SH-SY5Y (cell line): ENCODE measurements around the gene CCN6.

Experiments used
- GATA2 ChIP-seq: IDR thresholded peaks from 2 replicates; pipeline ENCODE4 v1.6.1; 2011; ENCODE audit warnings: mild to moderate bottlenecking, low read depth, low read length
- GATA3 ChIP-seq: IDR thresholded peaks from 2 replicates; pipeline ENCODE4 v1.6.1; 2011; ENCODE audit warnings: low read depth, mild to moderate bottlenecking, low read length, moderate library complexity

The CCN6 gene

DNA sequence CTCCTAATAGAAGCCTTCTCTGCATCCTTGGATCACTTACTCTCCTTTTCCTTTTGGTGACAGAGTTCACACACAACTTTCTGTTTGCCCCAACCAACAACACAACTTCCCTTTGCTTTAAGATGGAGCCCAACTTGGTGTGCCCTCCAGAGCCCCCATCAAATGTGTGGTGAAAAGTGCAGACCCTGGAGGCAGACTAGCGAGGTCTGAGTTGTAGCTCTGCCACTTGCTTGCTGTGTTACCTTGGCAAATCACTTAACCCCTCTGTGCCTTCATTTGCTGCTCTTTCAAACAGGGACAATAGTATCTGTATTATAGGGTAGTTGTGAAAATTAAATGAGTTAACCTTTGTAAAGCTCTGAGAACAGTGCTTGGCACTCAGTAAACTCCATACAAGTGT is 34.3 kb upstream of the CCN6 start:
- TF ChIP-seq GATA2 (no peak), GATA3 (no peak)

DNA sequence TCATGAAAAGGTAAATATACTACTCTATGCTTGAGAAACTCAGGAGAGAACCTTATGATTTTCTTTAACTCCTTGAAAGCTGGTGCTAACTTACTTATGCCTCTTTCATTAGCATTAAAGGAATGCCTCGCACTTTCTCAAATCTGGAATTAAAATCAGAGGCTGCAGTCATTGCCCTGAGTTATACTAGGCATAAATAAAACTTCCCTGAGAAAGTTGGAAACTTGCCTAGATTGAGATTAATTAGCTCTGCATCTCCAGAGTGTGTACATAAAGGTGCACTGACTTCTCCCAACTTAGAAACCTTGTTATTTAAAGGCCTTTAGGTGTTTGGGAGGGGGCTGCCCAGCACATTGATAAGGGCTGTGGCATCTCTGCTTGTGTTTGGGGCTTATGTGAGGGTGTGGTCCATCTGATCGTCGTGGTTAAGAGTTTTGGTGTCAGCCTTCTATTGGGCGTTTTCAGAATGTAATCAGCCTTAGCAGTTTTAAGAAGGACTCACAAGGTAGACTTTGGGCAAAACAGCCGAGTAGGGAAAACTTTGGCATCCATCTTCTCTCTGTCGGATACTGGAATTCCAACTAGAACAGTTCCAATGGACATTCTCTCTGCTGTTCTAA is 32.1 kb upstream of the CCN6 start:
- no peak for TF ChIP-seq GATA2
- no peak for TF ChIP-seq GATA3

DNA sequence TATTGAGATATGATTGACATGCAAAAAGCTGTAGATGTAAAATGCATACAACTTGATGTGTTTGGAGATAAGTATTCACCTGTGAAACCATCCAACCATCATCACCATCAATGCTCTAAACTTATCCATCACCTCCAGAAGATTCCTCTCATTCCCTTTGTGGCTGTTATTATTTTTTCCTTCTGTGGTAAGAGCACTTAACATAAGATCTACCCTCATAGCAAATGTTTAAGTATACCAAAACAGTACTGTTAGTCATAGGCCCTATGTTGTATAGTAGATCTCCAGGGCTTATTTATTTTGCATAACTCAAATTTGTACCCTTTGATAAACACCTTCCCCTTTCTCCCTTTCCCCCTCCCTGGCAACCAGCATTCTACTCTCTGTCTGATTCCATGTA is 31.2 kb upstream of the CCN6 start:
- TF ChIP-seq GATA2 (no peak), GATA3 (no peak)

DNA sequence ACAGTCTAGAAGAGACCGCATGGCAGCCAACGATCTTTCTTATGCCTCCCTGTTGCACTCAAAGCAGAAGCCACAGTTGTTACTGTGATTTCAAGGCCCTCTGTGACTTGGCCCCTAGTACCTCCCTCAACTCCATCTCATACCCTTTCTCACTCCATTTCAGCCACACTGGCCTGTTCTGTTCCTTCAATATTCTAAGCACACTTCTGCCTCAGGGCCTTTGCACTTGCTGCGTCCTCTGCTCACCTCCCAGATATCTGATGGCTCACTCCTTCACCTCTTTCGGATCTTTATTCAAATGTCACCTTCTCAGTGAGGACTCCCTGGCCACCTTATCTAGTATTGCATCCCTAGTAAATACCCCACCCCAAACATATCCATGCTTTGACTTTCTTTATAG is 29.4 kb upstream of the CCN6 start:
- TF ChIP-seq GATA2 (no peak), GATA3 (no peak)

DNA sequence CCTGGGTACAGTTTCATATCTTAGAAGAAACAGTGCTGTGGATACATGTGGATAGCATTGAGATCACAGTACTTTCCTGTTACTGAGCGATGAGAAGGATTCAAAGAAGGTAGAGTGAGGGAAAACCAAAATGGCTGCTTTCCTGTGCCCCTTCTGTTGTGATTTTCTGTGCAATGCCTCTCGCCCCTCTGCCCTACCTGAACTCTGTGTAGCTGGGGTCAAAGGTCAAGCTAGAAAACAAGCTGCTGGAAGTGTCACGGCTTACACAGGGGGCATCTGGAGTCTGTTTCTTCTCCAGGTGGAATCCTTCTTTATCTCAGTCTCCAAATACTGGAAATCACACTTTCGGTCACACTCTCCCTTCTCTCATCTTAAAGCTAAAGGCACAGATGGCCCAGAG is 27.0 kb upstream of the CCN6 start:
- TF ChIP-seq GATA3 (no peak), GATA2 (no peak)

DNA sequence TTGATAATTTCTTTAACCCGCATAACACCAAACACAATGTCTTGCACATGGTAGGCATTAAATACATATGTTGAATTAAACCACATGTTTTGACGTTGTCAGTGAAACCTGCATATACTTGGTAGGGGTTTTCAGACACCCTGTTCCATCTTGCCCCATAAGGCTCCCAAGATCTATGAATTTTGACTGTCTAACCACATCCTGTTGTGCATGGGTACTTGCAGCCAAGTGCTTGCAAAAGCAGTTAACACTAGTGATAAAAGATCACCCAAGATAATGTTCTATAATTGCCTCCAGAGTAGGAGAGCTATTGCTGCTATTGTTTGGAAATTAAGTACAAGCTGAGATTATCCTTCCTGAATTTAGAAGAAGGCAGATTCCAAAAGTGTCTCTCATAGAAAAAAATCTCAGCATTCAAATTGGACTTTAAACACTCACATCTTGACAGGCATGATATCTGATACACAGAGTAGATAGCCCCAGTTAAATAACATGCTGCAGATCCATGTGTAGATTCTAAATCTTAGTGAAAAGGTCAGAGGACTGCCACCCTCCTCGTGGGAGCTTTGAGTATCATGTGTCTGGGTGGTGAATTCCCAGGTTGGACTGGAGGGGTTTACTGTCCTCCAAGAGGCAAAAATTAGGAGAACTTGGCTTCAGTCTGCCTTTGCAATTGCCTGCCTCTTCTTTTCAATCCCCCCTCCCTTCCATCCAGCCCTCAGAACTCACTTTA is 25.8 kb upstream of the CCN6 start:
- TF ChIP-seq GATA2 (peak; percentile 37), GATA3 (peak; percentile 47)

DNA sequence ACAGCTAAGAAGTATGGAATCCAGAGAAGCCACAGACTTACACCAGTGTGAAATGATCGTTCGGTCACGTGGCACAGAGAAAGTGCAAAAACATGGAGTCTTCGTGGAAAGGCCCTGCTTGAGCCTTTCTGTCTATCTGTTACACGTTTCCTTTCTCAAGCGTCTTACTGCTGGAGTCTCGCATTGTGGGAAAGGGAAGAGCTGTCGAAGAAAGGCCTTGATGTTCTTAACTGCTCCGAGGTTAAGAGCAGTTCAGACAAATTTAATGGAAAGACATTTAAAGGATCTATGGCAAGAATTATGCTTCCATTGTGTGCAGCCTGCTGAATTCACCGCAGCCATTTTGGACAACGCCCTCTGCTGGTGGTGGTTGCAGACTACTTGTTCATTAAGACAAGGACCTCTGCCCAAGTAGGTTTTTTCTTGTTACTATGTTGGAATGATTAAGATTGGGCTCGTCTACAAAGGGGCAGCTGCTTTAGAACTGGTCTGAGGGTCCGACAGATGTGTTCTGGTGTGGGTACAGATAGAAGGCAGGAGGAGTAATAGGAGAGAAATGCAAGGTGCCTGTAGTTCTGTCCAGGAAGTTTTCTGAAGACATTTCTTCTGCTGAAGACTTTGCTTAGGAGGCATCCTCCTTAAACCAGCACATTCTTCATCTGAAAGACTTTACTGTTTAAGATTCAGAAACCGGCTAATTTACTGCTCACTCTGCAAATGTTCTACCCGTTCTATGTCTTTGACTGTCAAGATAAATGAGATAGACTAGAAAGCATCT is 24.7 kb upstream of the CCN6 start:
- TF ChIP-seq GATA3: no peak
- no peak for TF ChIP-seq GATA2

DNA sequence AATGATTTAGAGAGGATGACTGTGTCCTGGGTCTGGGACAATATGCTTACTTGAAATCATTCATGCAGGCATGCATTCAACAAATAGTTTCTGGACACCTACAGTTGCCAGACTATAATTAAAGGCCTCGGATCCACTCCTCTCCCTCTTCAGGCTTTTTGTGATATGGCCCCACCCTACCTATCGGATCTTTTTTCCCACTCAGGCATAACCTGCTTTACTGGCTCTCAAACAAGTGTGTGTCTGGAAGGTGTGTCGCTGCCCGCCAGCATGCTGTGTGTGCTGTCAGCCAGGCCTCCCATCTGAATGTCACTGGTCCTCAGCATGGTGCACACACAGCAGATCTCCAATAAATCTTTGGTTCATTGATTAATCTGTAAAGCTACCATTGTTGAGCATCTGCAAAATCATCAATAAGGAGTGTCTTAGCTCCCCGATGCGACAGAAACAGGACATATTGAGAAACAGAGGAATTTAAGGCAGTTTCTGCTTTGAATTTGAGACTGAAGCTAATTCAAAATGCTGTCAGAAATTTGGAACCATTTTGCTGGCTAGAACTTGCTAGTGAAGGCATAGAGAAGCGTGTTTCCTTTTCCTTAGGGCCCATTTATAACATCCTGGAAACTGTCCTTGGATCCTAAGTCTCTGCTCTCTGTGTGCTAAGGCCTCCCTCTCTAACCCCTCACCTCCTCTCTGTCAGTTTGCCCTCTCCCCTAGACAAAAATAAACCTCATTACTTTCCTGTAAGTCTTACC is 23.5 kb upstream of the CCN6 start:
- no peak for TF ChIP-seq GATA3

DNA sequence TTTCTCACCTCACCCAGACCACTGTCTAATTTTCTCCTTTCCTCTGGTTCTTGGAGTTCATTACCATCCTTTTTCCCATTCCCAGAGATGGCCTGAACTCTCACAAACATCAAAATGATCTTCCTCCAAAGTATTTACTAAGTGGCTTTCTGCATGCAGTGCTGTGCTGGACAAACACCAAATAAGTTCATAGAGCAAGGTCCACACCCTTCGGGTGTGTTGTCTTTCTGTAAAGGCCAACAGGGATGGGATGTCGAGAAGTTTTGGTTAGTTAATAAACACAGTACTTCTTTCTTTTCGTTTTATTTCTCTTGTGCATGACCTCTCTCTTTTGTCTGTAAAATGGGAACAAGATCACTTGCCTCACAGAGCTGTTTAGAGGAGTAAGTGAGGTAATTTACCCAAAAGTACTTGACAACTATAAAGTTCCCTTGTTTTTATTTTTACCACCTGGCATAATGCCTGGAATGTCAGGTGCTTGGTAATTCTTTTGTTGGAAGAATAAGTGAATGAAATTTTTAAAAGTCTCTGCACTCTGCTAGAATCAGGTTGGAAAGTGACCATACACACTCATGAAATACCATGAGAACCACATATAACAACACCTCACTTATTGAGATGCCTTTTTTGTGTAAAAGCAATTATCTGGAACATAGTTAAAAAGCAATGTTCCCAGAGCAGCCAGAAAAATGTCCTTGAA is 22.8 kb upstream of the CCN6 start:
- TF ChIP-seq GATA2 (no peak), GATA3 (no peak)

DNA sequence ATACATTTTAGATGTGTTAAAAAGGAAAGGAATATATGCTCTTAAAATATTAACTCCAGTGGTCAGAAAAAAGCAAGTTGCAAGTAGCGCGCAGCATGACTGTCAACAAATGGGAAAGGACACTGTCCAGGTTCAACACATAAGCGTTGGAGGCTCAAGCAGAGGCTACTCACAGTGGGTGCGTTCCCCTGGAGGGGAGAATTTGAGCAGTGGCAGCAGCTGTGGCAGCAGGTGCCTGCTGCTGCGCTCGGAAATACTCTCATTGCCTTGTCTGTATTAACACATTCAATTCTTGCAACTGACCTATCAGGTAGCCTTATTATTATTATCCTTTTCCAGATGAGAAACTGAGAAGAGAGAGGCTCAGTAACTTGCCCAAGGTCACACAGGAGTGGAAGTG is 21.9 kb upstream of the CCN6 start:
- TF ChIP-seq GATA2 (no peak), GATA3 (no peak)

DNA sequence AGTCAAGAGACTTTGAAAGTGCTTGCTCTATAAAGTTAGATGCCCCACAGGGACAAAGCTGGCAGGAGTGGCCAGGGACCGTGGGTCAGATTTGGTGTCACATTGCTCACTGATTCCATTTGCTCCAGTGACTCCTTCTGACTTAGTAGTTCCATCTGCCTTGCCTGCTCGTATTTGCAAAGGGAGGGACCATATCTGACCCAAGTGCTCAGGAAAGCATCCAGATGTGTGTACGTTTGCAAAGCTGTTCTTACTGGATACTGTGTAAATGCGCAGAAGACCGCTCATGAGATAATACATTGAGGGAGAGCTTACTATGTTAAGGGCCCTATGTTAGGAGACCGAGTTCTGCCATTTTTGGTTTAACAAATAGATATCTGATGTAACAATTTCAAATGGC is 21.2 kb upstream of the CCN6 start:
- TF ChIP-seq GATA3 (no peak), GATA2 (no peak)

DNA sequence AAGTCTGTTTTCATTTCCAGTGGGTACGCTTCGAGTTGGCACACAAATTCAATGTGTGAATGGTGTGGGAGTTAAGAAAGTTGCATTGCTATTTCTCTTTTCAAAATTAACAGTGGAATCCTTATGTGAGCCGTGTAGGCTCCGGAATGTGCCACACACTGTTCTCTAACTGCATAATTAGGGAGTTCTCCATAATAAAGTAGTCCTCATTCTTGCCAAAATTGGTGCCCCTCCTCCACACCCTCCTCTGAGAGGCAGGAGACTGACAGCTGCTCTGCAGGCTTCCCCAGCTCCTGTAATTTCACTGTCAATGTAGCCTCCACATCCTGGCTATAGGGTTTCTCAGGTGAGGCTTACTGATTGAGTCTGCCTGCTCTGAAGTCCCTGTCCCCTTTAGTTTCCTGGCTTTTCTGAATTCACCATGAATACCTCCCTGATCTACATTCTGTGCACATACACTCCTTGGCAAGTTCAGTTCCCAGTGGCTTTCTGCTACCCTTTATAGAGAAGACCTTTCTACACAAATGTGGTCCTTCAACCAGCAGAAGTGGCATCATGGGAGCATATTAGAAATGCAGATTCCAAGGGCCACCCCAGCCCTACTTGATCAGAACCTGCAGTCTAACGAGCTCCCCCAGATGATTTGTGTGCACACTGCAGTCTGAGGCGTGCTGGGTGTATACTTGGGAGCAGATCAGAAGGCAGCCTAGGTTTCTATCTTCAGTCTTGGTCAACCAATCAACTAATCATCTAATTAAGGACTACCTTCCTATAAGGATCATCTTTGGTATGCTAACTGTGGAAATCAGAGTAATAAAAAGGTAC is 19.9 kb upstream of the CCN6 start:
- TF ChIP-seq GATA3 (no peak), GATA2 (no peak)

DNA sequence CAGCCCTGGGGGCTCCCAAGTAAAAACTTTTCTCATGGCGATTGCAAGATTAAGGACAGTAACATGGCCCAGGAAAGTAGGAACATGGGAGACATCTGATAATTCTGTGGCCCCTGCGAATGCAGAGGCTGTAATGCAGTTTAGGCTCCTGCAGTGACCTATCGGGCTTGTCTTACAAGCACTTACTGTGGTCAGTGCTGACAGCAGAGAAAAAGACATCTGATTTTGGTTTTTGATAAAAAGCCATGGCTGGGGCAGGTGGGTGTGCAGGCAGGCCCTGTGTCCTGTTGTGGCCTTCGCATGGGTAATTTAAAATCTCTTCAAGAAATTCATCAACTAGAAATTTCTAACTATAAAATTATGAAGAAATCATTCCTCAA is 19.3 kb upstream of the CCN6 start:
- no peak for TF ChIP-seq GATA2
- TF ChIP-seq GATA3: no peak
